Renal pelvis (tissue), 4 donors: ENCODE results near the gene ZNF584. TPM values are rescaled to one million over a fixed set of nuclear protein-coding genes. Genes with fewer than 3 reads are reported as not detected.
"Not testable (repeated sequence)": the region's sequence is repeated elsewhere in the genome, so short reads cannot be mapped to it uniquely, and the experiment has no call there.

ENCODE experiments used
- DNase-seq: peaks from one replicate; pipeline ENCODE4 v3.0.0-alpha.2; 2013
- polyA plus RNA-seq, 3 donors: library from polyadenylated mRNA; unstranded; fragments of 120-200 nt; gene quantifications; one replicate each; pipeline ENCODE4 v1.2.1, GENCODE V29; 2013; ENCODE audit not compliant: insufficient read length in 3 of 3

ZNF584 gene
- polyA plus RNA-seq, 3 donors, result 13.2 to 16.5 (median 13.9) TPM

GRCh38 chr19:58400316-58400915, 8.0 kb upstream of the ZNF584 start:
- no peak for DNase-seq

GRCh38 chr19:58400916-58401839, 7.3 kb upstream of the ZNF584 start:
- peak; percentile 99 for DNase-seq

- no peak for DNase-seq
These were observed 6.5 kb upstream of the ZNF584 start for GRCh38 chr19:58401840-58402421.

GRCh38 chr19:58403920-58404478, 4.5 kb upstream of the ZNF584 start:
- DNase-seq, result not testable (repeated sequence)

- DNase-seq, result no peak
These were observed 1.4 kb upstream of the ZNF584 start for GRCh38 chr19:58406818-58407657.

- no peak for DNase-seq
These were observed 744 bp upstream of the ZNF584 start for GRCh38 chr19:58407658-58408151.

GRCh38 chr19:58409010-58409790, 751 bp downstream of the ZNF584 start:
- DNase-seq, result no peak

GRCh38 chr19:58416604-58417003, 8.2 kb downstream of the ZNF584 start:
- DNase-seq, result no peak

GRCh38 chr19:58417071-58417470, 8.6 kb downstream of the ZNF584 start:
- no peak for DNase-seq

GRCh38 chr19:58428617-58429016, 20.2 kb downstream of the ZNF584 start:
- no peak for DNase-seq

GRCh38 chr19:58429745-58430144, 21.3 kb downstream of the ZNF584 start:
- no peak for DNase-seq

GRCh38 chr19:58434217-58434616, 25.8 kb downstream of the ZNF584 start:
- no peak for DNase-seq

- peak; percentile 100 for DNase-seq
These were observed 31.4 kb downstream of the ZNF584 start, which contains the start of gene ZNF132 for GRCh38 chr19:58439576-58440554. Gene ZNF132 (minus strand): TSS chr19:58440153. CDS start chr19:58439821, 332 bp downstream.

GRCh38 chr19:58440556-58440955, 32.1 kb downstream of the ZNF584 start:
- no peak for DNase-seq

- not testable (repeated sequence) for DNase-seq
These were observed 34.5 kb downstream of the ZNF584 start for GRCh38 chr19:58442986-58443385.

GRCh38 chr19:58448860-58449259, 40.4 kb downstream of the ZNF584 start:
- DNase-seq, result not testable (repeated sequence)

GRCh38 chr19:58449980-58450379, 41.5 kb downstream of the ZNF584 start:
- DNase-seq, result not testable (repeated sequence)

GRCh38 chr19:58450856-58451357, 42.5 kb downstream of the ZNF584 start:
- DNase-seq, result peak; percentile 27
